ENCODE measurements around the gene EPHA3.

DNA sequence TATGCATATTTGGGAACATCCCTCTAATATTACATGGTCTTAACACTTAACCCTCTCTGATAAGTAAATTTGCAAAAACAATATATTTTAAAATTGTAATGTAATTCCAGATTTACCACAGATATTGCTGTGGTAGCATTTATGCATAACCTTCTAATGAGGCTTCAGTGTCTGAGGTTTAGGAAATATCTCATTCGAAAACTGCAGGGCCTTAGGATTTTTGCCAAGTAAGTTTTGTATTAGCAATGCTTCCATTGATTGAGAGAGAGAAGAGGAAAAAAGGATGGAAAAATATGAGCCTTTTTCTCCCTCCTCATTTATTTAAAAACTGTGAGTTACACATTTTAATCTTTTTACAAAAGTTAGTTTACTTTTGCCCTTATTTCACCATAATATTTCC is 294.6 kb downstream of the EPHA3 start:
- no peak for TF ChIP-seq POLR2A (IDR thresholded peaks at IDR 0.05)
- TF ChIP-seq, protein P1, sequence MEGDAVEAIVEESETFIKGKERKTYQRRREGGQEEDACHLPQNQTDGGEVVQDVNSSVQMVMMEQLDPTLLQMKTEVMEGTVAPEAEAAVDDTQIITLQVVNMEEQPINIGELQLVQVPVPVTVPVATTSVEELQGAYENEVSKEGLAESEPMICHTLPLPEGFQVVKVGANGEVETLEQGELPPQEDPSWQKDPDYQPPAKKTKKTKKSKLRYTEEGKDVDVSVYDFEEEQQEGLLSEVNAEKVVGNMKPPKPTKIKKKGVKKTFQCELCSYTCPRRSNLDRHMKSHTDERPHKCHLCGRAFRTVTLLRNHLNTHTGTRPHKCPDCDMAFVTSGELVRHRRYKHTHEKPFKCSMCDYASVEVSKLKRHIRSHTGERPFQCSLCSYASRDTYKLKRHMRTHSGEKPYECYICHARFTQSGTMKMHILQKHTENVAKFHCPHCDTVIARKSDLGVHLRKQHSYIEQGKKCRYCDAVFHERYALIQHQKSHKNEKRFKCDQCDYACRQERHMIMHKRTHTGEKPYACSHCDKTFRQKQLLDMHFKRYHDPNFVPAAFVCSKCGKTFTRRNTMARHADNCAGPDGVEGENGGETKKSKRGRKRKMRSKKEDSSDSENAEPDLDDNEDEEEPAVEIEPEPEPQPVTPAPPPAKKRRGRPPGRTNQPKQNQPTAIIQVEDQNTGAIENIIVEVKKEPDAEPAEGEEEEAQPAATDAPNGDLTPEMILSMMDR (IDR thresholded peaks at IDR 0.05 in 4 of 5, conservative IDR thresholded peaks at IDR 0.05 in 1 of 5), result no peak

Measured in gastrocnemius medialis (tissue), 4 donors.